Measurements from ENCODE around the gene EZR.

DNA sequence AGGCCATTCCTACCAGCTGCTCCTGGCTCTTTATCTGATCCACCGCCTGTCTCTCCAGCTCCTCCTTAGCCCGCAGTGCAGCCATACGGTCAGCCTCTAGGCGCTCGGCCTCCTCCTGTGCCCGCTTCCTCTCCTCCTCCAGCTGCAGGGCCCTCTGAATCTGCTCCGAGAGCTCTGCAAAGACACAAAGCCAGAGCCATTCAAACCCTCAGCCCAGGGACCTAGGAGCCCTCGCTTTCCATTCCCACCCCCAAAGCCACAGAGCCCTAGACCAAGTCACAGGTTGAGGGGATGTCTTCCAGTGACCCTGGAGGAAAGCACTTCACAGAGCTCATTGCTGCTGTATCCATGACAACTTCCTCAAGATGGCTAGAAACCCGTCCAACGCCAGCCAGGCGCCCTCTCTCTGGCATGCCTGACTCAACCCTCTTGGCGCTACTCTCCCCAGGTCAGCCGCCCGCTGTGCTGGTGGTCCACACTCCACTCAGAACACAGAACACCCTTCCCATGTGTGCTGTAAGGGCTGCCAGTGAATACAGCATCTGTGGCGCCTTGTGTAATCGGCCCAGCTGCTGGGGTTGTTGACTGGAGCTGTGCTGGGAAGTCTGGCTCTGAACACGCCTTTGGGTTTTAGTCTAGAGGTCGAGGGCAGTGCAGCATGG is 49.3 kb downstream of the EZR start:
- TF ChIP-seq, protein P1, sequence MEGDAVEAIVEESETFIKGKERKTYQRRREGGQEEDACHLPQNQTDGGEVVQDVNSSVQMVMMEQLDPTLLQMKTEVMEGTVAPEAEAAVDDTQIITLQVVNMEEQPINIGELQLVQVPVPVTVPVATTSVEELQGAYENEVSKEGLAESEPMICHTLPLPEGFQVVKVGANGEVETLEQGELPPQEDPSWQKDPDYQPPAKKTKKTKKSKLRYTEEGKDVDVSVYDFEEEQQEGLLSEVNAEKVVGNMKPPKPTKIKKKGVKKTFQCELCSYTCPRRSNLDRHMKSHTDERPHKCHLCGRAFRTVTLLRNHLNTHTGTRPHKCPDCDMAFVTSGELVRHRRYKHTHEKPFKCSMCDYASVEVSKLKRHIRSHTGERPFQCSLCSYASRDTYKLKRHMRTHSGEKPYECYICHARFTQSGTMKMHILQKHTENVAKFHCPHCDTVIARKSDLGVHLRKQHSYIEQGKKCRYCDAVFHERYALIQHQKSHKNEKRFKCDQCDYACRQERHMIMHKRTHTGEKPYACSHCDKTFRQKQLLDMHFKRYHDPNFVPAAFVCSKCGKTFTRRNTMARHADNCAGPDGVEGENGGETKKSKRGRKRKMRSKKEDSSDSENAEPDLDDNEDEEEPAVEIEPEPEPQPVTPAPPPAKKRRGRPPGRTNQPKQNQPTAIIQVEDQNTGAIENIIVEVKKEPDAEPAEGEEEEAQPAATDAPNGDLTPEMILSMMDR (IDR thresholded peaks at IDR 0.05) = no peak
- no peak for TF ChIP-seq REST (IDR thresholded peaks at IDR 0.05; ENCODE audit: insufficient read depth in 1 of 2, low read depth in 2 of 2, low read length in 1 of 2)
